ENCODE measurements around the gene DOCK7.
A peak's percentile ranks its signal among the peaks of the same experiment; 100 is the strongest.
"Not testable (repeated sequence)": the region's sequence is repeated elsewhere in the genome, so short reads cannot be mapped to it uniquely, and the experiment has no call there.

Gene DOCK7

GRCh38 chr1:62687903-62688686 lies at the start of gene DOCK7:
TSS of gene DOCK7 (minus strand) at chr1:62688386. CDS start at chr1:62688264, 122 bp downstream.
- DNase-seq = peak; percentile 66

- no peak for DNase-seq
These were observed 47.4 kb upstream of the DOCK7 start for GRCh38 chr1:62735491-62736171.

- DNase-seq = no peak
These were observed 44.1 kb upstream of the DOCK7 start for GRCh38 chr1:62732331-62732730.

- DNase-seq = no peak
These were observed 40.8 kb upstream of the DOCK7 start for GRCh38 chr1:62728963-62729362.

GRCh38 chr1:62727656-62728407 lies 39.6 kb upstream of the DOCK7 start:
- DNase-seq = peak; percentile 36

GRCh38 chr1:62726011-62726442 lies 37.8 kb upstream of the DOCK7 start:
- DNase-seq = no peak

- DNase-seq = no peak
These were observed 37.1 kb upstream of the DOCK7 start for GRCh38 chr1:62725255-62725654.

- no peak for DNase-seq
These were observed 36.2 kb upstream of the DOCK7 start for GRCh38 chr1:62724430-62724829.

GRCh38 chr1:62723883-62724282 lies 35.7 kb upstream of the DOCK7 start:
- DNase-seq = no peak

- no peak for DNase-seq
These were observed 34.6 kb upstream of the DOCK7 start for GRCh38 chr1:62722796-62723195.

- peak; percentile 25 for DNase-seq
These were observed 32.9 kb upstream of the DOCK7 start for GRCh38 chr1:62720946-62721554.

GRCh38 chr1:62718400-62718799 lies 30.2 kb upstream of the DOCK7 start:
- not testable (repeated sequence) for DNase-seq

- no peak for DNase-seq
These were observed 29.3 kb upstream of the DOCK7 start for GRCh38 chr1:62717483-62717882.

- DNase-seq = no peak
These were observed 28.2 kb upstream of the DOCK7 start for GRCh38 chr1:62716397-62716796.

- no peak for DNase-seq
These were observed 24.4 kb upstream of the DOCK7 start for GRCh38 chr1:62712336-62713243.

- no peak for DNase-seq
These were observed 19.5 kb upstream of the DOCK7 start for GRCh38 chr1:62707744-62708120.

GRCh38 chr1:62706985-62707743 lies 19.0 kb upstream of the DOCK7 start:
- no peak for DNase-seq

- not testable (repeated sequence) for DNase-seq
These were observed 10.0 kb upstream of the DOCK7 start for GRCh38 chr1:62698161-62698560.

GRCh38 chr1:62694479-62694878 lies 6.3 kb upstream of the DOCK7 start:
- not testable (repeated sequence) for DNase-seq

GRCh38 chr1:62693123-62693522 lies 4.9 kb upstream of the DOCK7 start:
- no peak for DNase-seq

Measured in hematopoietic multipotent progenitor cell treated with erythropoietin and hydrocortisone succinate and interleukin-3 and kit ligand, for 8 days (in vitro differentiated cells).